Kidney epithelial cell (primary cell): Measurements from ENCODE around the gene NOP14. TPM values are rescaled to one million over a fixed set of nuclear protein-coding genes. Genes with fewer than 3 reads are reported as not detected.
"Not testable (repeated sequence)": the region's sequence is repeated elsewhere in the genome, so short reads cannot be mapped to it uniquely, and the experiment has no call there.

Experiments used
- DNase-seq: peaks from one replicate; pipeline ENCODE4 v3.0.0-alpha.2; 2010; ENCODE audit warnings: low read depth
- H3K27me3 ChIP-seq: 2 replicates; pipeline ENCODE4 v1.6.0; 2011; ENCODE audit warnings: low read length; ENCODE audit not compliant: control insufficient read depth, insufficient read depth
- H3K36me3 ChIP-seq: 2 replicates; pipeline ENCODE4 v1.5.1; 2011; ENCODE audit warnings: low read length; ENCODE audit not compliant: control insufficient read depth, insufficient read depth
- H3K4me3 ChIP-seq: 2 replicates; pipeline ENCODE4 v1.5.1; 2011; ENCODE audit warnings: low read depth, mild to moderate bottlenecking, control low read depth, low read length
- total RNA-seq: library from RNA; depleted of rRNA; stranded (reverse); fragments of >200 nt; gene quantifications from 2 replicates; pipeline ENCODE4 v1.2.3, GENCODE V29; 2015
- TF ChIP-seq, protein P1 (sequence below): IDR thresholded peaks from 2 replicates; pipeline ENCODE4 v1.5.1; 2011; ENCODE audit warnings: mild to moderate bottlenecking, moderate library complexity, low read length, control low read depth, inconsistent platforms; ENCODE audit not compliant: insufficient read depth, poor library complexity, severe bottlenecking

NOP14 gene
- total RNA-seq, 1 donor from 2014 or later = 35.2 TPM

DNA sequence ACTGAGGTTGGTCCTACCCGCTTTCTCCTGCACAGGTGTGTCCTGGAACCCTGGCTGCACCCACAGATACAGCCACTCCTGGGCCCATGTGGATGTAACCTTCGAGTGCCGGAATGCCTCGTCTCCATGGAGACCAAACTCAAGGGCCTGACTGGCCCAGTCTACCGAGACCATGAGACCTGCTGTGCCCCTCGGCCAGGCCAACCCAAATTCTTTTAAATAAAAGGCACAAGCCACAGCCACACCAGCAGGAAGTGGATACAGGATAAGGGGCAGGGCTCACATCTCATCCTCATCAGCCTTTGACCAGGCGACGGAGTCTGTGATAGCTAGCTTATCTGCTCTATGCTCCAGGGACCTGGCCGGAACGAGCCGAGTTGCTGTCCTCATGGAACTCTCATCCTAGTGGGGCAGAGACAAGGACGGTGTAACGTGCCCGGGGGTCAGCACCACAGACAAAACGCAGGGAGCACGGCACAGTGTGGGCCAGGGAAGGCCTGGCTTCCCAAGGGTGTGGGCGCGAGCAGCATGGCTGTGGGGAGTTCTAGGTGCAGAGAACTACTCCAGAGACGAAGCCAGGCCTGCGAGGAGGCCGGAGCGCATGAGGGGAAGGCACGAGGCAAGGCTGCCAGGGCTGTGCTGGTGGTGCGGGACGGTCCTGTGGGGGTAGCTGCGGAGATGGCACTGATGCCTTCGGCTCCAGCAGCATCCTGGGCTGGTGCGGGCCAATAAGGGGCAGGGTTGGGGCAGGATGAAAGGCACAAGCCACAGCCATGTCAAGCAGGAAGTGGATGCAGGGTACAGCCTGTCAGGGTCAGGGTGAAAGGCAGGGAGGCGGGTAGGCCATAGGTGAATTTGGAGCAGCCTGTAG is 22.7 kb downstream of the NOP14 start:
- TF ChIP-seq, protein P1, sequence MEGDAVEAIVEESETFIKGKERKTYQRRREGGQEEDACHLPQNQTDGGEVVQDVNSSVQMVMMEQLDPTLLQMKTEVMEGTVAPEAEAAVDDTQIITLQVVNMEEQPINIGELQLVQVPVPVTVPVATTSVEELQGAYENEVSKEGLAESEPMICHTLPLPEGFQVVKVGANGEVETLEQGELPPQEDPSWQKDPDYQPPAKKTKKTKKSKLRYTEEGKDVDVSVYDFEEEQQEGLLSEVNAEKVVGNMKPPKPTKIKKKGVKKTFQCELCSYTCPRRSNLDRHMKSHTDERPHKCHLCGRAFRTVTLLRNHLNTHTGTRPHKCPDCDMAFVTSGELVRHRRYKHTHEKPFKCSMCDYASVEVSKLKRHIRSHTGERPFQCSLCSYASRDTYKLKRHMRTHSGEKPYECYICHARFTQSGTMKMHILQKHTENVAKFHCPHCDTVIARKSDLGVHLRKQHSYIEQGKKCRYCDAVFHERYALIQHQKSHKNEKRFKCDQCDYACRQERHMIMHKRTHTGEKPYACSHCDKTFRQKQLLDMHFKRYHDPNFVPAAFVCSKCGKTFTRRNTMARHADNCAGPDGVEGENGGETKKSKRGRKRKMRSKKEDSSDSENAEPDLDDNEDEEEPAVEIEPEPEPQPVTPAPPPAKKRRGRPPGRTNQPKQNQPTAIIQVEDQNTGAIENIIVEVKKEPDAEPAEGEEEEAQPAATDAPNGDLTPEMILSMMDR = no peak
- no peak for DNase-seq
- Histone ChIP-seq H3K27me3 (no peaks in the 10 kb centered on the region), H3K36me3 (peaks cover 14% of the 10 kb centered on the region), H3K4me3 (no peak overlapping the region)

DNA sequence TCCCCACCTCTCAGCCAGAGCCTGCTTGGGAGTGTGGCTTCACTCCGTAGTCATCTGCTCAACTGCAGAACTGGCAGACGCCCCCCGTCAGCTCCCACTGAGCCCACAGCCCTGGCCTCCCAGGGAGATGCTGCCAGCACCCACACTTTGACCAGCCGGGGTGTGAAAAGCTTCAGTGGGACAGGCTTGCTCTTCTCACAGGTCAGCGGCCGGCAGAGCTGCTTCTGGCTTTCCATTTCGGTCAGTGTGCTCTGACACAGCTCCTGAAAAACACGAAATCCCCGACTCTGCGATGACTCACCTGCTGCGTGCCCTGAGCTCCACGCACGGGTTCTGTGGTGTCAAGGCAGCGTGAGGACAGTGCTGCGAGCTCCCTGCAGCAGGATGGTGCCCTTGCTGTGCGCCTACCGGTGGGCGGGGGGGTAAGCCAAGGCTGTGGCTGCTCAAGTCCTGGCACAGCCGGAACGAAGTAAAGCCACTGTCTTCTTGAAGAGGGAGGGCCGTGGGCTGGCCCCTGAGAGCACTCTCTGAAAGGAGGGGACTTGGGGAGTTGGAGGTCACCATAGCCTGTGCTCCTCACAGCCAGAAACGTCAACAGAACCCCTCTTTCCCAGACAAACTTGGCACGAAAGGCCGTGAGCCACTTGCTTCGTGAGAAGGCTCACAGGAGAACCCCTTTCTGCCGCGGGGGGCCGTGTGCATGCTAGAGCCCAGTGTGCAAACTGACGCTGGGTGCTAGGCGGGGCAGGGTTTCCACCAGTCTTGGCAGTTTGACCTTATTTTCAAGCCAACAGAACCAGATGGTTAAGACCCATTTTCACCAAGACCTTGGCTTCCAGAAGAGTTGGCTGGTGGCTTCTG is 23.6 kb downstream of the NOP14 start:
- Histone ChIP-seq H3K27me3 (no peaks in the 10 kb centered on the region), H3K36me3 (peaks cover 14% of the 10 kb centered on the region), H3K4me3 (no peak overlapping the region)
- TF ChIP-seq, protein P1 = no peak
- DNase-seq = no peak

DNA sequence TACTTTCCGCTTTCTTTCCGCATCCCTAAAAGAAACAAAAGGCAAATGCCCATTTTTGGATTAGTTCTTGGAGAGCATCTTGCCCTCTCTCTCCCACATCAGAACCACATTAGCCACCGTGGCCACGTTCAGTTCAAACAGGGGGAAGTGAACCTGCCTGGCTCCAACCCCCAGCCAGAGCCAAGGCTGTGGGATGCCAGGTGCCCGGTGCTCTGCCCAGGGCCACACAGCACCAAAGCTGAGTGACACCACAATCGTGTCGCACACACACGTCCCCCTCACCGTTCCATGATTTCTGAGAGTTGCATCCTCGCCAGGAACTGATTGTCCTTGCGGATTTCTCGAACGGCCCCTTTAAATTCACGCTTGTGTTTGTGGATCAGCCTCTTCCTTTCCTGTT is 24.3 kb downstream of the NOP14 start:
- H3K4me3 ChIP-seq = no peak overlapping the region
- no peaks in the 10 kb centered on the region for H3K27me3 ChIP-seq
- DNase-seq = no peak
- TF ChIP-seq, protein P1 = no peak
- H3K36me3 ChIP-seq = peaks cover 14% of the 10 kb centered on the region

DNA sequence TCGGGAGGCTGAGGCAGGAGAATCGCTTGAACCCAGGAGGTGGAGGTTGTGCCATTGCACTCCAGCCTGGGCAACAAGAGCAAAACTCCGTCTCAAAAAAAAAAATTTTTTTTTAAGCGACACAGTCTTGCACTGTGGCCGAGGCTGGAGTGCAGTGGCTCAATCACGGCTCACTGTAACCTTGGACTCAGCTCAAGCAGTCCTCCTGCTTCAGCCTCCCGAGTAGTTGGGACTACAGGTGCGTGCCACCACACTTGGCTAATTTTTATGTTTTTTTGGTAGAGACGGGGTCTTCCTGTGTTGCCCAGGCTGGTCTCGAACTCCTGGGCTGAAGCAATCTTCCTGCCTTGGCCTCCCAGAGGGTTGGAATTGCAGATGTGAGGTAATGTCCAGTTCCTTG is 24.8 kb downstream of the NOP14 start:
- not testable (repeated sequence) for H3K27me3 ChIP-seq, H3K4me3 ChIP-seq, DNase-seq
- H3K36me3 ChIP-seq = peaks cover 14% of the 10 kb centered on the region

DNA sequence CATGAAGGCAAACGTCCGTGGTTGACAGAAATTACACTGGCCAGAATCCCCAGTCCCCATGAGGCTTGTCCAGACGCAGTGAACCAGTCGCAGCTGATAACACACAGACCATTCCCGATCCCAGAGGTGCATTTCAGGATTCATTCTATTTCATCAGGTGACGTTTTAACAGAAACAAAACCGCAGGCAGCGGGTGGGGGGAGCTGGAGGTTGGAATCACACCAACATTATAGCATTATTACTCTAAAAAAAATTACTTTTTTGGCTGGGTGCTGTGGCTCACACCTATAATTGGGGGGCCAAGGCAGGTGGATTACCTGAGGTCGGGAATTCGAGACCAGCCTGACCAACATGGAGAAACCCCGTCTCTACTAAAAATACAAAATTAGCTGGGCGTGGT is 25.2 kb downstream of the NOP14 start:
- peaks cover 14% of the 10 kb centered on the region for H3K36me3 ChIP-seq

More for the DNA sequence above, 25.2 kb downstream of the NOP14 start:
- Histone ChIP-seq H3K27me3 (no peaks in the 10 kb centered on the region), H3K4me3 (no peak overlapping the region)
- DNase-seq = no peak
- TF ChIP-seq, protein P1 = no peak
